IPS-NIHi11 (cell line): ENCODE measurements around the gene GABBR2.

Experiments used
- DNase-seq: peaks from one replicate; pipeline ENCODE4 v3.0.0; 2012; ENCODE audit warnings: mixed read lengths, low spot score

Gene GABBR2

DNA sequence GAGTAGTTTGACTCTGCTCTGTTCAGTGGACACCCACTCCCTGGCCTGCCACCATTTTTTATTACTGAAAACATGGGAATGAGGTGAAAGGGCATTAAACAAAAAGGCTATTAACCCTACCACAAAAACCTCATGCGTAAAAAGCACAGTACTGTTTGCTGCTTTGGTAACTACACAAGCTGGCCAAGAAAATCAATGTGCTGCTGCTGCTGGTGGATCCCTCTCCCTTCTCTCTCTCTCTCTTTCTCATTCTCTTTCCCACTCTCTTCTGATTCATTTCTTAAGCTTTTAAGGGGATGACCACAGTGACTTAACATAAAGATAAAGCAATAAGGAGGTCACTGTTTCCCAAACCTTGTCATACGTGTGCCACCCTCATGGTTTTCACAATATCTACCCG, 270.1 kb downstream of the GABBR2 start:
- no peak for DNase-seq

GRCh38 chr9:98437458-98438034, 271.2 kb downstream of the GABBR2 start:
- no peak for DNase-seq

GRCh38 chr9:98432960-98433359, 275.8 kb downstream of the GABBR2 start:
- no peak for DNase-seq

GRCh38 chr9:98432134-98432533, 276.6 kb downstream of the GABBR2 start:
- no peak for DNase-seq

DNA sequence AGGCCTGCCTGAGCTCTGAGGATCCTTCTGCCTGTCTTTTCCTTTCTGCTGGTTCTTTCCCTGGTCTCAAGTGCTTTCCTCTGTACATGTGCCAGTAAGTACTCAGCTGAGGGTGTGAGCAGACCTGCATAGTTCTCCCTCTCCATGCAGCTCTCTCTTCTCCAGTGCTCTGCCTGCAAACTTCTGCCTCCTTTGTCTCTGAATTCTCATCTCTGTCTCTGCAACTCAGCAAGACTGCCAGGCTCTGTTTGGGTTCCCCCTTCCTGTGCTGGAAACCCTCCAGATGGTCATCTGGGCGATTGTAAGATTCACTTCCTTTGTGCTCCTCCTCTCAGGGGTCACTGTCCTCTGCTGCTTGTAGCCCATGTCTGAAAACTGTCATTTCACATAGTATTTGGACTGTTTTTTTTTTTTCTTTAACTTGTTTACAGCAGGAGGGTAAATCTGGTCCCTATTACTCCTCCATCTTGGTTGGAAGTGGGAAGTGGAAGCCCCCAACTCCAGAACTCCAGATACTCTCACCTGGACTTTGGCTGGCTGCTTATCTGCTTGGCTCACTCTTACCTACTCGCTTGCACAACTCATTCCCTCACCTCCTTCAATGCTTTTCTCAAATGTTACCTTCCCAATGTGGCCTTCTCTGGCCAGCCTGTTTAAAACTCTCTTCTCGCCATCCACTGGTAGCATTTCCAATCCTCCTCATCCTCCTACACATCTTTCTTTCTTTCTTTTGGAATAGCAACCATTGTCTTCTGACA, 278.0 kb downstream of the GABBR2 start:
- DNase-seq: no peak

GRCh38 chr9:98429613-98430012, 279.1 kb downstream of the GABBR2 start:
- no peak for DNase-seq

DNA sequence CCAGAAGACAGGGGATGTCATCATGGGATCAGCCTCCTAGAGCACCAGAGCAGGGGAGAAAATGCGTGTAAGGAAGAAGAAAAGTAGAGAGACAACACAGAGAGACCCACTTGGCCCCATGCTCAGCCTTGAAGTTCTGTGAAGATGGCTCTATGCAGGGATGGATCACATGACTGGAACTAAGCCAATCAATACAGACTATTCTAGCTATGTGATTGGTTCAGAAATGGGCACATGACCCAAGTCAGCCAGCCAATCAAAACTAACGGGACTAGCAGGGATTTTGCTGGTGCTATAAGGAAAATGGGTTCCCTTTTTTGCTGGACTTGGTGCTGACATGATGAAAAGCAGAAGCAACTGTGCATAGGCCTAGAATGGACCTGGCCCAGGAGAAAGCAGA, 280.3 kb downstream of the GABBR2 start:
- no peak for DNase-seq

DNA sequence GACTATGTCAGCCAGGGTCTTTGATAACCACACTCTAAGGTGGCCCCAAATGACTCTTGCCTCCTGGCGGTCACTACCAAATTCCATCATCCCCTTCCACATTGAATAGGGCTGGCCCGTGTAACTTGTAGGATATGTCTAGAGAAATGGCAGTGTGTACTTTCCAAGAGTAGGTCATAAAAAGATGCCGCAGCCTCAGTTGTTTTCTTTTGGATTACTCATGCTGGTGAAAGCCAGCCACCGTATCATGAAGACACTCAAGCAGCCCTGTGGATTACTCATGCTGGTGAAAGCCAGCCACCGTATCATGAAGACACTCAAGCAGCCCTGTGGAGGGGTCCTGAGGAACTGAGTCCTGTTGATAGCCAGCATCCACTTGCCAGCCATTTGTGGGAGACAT, 281.2 kb downstream of the GABBR2 start:
- no peak for DNase-seq

- no peak for DNase-seq
Measured at GRCh38 chr9:98425079-98425478, 283.7 kb downstream of the GABBR2 start.

DNA sequence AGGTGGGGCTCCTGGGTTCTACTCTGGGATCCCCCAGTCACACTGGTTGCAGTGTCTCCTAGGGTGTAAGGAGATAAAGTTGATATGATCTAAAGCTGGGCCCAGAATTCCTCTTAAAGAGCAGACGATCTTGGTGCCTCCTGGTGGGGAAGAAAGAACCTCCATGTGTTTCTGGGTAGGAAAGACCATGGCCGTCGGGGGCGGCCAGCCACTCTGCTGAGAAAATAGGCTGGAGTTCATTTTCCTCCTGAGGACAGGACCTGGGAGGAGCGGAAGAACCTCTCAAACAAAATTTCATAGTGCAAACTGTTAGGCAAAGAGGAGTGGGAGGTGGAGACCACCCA, 289.5 kb downstream of the GABBR2 start:
- DNase-seq: no peak

DNA sequence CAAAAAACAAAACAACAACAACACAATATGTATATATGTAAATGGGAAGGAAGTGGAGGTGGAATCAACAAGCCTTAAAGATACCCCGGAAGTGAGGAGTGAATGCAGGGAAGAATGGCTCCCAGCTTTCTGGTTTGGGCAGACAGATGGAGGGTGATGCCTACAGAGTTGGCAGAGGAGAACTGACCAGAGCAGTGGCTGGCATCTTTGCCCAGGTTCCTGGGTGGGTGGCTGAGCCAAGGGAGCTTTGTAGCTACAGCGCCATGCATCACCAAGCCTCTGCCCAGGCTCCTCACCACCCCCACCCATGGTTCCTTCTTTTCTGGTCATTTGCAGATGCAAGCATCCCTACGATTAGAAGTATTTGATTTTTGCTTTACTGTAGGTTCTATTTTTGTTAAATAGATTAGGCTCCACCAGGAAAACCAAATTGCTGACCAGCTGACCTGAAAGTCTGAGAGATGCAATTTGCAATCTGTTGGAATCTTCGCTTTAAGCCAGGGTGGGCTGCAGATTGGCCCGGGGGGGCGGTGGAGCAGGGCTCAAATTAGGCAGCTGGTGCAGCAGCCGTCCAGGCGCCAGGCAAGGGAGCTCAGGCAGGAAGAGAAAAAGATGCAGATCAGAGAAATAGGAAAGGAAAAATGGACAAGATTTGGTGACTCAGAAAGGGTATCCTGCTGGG, 290.0 kb downstream of the GABBR2 start:
- DNase-seq: no peak

DNA sequence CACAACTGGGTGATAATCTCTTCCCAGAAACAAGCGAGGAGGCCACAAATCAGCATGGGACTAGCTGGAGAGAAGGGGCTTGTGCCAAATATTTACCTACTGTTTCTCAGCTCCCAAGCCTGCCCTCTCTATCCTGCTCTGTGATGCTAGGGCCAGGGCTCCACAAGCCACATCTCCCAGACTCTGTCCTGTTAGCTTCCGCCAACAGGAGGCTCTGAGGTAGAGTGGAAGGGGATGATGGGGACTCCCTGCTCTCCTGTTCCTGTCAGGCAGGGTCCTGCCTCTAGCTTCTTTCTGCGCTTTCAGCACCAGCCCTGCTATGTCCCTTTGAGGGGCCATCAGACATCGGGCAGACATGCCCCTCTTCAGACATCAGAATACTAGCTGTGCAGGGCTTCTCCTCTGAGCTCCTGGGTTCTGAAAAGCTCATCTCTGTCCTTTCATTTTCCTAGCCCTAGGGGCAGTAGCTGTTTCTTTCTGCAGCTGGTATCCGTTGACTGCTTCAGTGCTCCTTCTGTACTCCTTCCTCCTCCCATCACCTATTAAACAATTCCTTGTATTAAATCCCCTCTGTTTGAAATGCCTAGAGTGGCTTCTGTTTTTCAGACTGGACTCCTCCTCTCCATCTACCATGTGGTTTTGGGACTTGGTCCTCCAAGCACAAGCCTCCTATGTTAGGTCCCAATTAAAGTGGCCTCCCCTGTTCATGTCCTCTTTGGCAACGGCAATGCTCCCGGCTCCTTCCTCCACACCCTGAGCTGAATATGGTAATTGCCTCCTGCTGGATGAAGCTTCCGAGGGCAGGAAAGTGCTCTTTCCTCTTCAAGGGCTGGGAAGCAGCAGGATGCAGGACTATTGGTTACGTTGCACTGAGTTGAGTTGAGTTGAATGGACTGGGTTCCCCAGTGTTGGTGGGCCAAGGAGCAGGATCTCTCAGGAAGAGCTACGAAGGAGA, 292.2 kb downstream of the GABBR2 start:
- no peak for DNase-seq

- DNase-seq: no peak
Measured at GRCh38 chr9:98415782-98416181, 293.0 kb downstream of the GABBR2 start.

GRCh38 chr9:98413084-98413483, 295.7 kb downstream of the GABBR2 start:
- no peak for DNase-seq

GRCh38 chr9:98412101-98412842, 296.5 kb downstream of the GABBR2 start:
- DNase-seq: no peak

GRCh38 chr9:98410185-98410697, 298.5 kb downstream of the GABBR2 start:
- DNase-seq: peak; percentile 66

DNA sequence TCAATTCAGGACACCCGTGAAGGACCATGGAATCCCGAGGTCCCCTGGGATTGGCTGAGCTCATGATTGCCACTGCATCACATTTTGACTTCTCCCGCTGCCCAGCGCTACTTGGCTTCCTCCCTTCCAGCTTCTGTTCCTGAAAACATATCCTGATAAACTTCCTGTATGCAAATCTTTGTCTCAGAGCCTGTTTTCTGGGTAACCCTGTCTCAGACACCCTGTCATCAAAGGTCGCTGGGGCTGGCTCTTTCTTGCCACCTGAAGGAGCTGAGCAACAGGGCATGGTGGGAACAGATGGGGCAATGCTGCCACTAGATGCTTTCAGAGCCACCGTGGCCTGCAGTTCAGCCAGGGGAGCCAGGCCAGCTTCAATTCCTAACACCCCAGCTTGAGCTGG, 299.0 kb downstream of the GABBR2 start:
- DNase-seq: no peak

GRCh38 chr9:98406469-98406868, 302.3 kb downstream of the GABBR2 start:
- no peak for DNase-seq

GRCh38 chr9:98404237-98404636, 304.5 kb downstream of the GABBR2 start:
- DNase-seq: no peak

DNA sequence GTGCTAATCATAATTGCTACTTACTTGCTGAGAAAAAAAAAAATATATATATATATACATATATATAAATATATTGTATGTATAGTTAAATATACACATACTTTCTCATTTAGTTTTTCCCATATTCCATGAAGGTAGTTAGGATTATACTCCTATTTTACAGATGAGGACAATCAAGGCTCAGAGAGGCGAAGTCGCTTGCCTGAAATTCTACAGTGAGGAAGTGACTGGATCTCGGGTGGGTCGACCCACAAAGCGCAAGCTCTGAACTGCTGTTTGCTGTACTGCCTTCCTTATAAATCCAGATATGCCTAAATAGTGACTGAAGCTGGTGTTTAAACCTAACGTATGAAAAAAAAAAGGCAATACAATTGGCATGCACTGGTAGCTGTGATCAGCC, 305.0 kb downstream of the GABBR2 start:
- DNase-seq: no peak
